NCI-H510A treated with DMSO at 0.1 percent for 48 hours (cell line): ENCODE data around the gene TMEM190.
"Not testable (repeated sequence)": the region's sequence is repeated elsewhere in the genome, so short reads cannot be mapped to it uniquely, and the experiment has no call there.

ENCODE experiments used
- DNase-seq: peaks from one replicate; lab custom pipeline; 2025; lab: John Stamatoyannopoulos, UW

Gene TMEM190

DNA sequence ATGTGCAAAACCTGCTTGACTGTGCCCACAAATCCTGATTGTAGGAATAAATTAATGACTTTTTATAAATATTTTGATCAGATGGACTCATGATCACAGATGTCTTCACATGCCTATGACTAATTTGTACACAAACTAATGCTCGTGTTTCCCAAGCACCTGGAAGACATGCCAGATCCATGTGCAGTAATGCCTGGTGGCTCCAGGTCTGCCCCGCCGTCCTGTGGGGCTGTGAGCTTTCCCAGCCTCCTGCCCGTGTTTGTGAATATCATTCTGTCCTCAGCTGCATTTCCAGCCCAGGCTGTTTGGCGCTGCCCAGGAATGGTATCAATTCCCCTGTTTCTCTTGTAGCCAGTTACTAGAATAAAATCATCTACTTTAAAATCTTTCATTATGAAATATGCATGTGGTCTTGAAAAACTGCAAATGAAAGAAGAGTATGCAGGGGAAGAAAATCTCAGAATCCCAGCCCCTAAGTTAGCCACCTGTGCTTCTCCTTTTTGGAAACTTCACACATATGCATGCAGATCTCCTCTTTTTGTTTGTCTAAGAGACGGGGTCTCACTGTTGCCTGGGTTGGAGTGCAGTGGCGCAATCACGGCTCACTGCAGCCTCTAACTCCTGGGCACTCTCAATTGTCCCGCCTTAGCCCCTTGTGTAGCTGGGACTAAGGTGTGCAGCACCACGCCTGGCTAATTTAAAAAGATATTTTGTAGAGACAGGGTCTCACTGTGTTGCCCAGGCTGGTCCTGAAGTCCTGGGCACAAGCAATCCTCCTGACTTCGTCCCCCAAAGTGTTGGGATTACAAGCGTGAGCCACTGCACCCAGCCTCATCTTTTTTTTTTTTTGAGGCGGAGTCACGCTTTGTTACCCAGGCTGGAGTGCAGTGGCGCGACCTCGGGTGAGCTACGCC, 15.3 kb downstream of the TMEM190 start:
- no peak for DNase-seq

DNA sequence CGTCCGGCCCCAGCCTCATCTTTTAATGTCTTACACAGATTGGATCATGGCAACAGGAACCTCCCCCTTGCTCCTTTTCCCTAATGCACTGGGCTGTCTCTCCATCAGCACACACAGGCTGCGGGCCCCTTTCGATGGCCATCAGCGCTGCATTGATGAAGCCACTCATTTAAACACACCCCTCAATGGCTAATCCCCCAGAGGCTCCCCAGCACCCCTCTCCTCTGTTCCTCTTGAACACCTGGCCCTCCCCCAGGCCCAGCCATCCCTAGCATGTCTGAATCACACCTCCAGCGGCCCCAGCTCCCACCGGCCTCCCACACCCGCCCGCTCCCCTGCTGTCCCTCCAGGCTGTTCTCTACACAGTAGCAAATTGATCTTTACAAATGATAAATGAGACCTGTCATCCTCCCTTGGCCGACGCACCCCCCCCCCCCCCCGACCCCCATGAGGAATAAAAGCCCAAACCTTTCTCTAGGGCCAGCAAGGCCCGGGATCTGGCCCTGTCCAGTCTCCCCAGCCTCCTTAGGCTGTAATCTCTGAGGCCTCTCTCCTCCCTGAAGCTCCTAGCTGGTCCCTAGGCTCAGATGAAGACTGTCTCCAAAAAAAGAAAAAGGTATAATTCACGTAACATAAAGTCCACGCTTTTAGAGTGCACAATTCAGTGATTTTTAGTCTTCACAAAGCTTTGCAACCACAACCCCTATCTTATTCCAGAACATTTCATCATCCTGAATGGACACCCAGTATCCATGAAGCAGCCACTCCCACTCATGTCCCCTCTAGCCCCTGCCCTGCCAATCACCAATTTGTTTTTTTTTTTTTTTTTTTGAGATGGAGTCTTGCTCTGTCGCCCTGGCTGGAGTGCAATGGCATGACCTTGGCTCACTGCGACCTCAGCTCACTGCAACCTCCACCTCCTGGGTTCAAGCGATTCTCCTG, 16.5 kb downstream of the TMEM190 start:
- no peak for DNase-seq

DNA sequence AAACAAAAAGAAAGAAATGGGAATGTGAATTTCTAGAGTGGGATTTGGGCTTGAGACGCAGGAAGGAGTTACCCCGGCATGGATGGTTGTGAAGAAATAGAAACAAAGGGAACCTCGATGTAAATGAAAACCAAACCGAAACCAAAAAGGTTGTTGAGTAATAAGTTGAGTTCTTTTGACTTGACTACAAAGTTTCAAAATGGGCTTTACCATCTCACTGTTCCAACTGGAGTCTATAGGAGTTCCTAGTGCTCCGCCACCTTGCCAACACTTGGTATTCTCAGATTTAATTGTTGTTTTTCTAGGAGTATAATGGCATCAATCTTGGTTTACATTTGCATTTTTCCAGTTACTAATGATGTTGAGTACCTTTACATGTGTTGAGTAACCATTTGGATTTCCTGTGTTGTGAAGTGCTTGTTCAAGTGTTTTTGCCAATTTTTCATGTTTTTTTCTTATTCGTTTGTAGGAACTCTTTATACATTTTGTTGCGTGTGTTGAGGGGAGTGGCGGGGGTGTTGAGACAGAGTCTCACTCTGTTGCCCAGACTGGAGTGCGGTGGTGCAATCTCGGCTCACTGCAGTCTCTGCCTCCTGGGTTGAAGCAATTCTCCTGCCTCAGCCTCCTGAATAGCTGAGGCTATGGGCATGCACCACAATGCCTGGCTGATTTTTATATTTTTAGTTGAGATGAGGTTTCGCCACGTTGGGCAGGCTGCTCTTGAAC, 21.7 kb downstream of the TMEM190 start:
- DNase-seq: no peak

DNA sequence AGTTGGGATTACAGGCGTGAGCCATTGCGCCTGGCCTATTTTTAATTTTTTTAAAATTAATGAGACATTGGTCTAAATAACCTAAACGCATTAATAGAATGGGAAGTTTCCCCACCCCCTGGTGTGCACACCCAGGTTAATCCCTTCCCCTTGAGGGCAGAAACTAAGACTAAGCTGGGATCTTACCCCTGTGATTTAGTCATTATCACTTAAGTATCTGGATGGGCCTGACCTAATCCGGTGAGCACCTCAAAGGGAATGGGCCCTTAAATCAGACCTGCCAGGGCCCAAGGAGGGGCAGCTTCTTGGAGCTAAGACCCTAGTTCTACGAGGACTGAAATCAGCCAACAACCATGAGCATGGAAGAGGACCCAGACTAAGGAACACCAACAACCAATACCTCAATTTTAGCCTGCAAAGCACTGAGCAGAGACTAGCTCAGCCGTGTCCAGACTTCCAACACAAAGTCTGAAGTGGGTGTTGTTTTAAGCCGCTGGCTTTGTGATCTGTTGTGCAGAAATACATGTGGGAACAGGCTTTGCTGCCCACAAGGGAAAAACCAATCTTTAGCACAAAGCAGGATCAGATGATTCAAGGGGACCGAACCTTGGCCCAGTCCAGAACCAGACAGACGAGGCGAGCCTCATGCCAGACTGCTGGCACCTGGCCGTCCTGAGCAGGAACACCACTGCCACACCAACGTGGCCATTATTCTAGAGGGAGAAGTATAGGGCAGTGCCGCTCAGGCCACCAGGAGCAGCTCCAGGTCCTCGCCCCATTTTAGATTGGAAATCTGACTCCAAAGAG, 23.9 kb downstream of the TMEM190 start:
- no peak for DNase-seq

DNA sequence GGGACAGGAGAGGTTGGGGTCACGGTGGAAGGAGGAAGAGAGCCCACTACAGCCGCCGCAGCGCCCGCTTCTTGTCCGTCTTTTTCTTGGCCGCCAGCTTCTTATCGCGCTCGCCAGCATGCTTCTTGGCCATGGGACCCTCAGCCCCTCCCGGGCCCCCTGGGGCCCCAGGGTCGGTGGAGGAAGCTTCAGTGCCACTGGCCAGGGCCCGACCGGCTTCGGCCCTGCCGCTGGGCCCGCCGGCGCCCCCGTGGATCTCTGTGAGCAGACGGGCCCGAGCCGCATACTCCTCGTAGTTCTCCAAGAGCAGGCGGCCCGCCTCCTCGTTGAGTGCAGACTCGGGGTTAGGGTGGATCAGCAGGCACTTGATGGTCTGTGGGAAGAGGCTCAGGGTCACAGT, 24.8 kb downstream of the TMEM190 start:
- DNase-seq: not testable (repeated sequence)

DNA sequence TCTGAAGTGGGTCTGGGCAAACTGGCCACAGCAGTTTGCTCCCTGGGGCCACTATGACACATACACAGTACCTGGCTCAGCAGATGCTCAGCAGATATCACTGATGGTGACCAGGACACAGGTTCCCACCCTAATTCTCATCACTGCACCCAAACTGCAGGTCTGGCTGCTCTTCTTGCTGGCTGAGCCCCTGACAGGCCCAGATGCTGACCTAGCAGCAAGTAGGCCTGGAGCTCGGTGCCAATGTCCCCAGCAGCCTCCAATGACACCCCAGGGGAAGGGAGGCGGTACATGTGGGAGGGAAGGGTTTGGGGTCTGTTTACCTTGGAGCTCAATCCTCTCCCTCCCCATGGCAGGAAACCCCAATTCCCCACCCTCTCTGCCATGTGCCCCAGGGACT, 25.9 kb downstream of the TMEM190 start:
- no peak for DNase-seq

DNA sequence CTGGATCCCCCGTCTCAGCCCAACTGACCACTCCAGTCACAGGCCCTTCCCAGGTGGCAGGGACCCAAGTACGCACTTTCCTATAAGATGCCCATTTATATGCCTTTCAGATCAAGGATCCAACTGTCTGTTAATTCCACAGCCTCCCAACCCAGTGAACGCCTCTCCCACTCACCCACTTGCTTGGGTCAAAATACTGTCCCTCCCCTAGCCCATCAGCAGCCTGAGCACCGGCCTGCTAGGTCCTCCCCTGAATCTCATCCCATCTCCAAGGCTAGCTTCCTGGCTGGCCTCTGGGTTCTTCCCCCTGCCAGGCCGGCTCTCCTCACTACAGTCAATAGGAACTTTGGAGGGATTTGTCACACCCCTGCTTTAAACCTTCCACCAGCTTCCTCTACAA, 29.0 kb downstream of the TMEM190 start:
- no peak for DNase-seq

DNA sequence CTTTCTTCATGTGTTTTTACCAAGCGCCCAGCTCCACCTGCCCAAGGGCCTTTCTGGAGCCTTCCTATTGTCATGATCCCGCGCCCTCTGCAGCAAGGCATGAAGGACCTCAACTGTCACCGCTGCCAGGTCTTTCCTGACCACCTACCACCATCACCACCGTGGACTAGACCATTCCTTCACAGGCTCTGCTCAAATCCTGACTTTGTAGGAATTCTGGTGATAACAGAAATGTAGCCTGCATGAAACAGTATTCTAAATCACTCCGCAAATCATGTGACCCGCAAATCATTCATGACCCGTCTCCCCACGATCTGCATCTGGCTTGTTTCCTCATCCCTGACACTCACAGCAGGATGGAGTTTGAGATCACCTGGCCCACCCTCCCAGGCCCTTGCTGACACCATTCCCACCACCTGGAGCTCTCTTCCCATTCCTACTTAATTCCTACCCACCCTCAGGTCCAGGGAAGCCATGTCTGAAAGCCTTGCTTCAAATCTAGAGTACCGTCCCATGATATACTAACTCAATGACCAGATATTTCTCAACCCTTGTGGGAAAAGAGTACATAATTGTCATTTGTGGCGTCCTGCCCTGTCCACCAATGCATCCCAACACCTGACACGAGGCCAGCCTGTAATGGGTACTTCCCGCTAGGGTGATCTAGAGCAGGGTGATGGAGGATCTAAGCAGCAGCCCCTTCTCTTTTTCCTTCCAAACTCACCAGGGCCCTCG, 29.6 kb downstream of the TMEM190 start:
- DNase-seq: no peak

DNA sequence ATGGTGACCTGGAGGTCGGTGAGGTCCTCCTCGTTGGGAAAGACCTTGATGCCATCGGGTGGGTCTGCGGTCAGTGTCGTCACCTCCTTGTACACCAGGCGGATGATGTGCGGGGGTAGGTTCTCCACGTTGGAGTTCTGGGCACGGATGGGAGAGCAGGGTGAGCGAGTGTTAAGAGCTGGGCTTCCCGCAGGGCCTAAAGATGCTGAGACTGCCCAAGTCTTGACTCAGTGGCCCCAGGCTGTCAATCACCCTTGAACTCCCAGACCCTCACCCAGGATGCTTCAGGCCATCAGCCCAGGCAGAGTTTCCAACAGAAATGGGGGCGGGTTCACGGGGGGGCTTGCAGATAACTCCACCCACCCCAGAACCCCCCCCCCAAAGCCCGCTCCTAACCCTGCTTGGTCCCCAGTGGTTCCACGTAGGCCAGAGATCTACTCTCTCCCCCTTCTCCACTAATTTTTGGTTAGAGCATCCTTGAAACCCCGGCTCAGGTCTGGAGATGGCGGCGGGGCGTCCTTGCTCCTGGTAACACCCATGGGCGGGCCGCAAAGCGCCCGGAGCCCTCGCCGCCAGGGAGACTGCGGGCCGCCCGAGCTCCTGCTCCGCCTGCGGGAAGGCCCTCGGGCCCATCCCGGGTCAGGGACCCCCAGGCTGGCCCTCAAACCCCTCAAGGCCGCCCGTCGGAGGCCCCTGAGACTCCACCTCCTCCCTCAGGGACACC, 30.4 kb downstream of the TMEM190 start:
- DNase-seq: no peak

DNA sequence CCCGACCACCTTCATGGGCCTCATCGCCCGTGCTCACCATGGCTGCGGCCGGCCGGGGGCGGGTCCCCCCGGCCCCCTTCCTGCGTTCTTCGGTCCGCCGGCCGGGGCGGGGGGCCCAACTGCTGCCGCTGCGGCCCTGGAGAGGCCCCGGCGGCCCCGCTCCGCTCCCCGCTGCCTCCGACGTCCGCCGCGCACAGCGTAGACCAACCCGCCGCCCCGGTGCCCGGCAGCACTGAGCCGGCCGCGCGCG, 30.8 kb downstream of the TMEM190 start, which contains the start of gene UBE2S:
Gene UBE2S (minus strand): TSS at position 239 of the 250 bp plus-strand sequence. CDS start 199 bp downstream, at position 40.
- not testable (repeated sequence) for DNase-seq

DNA sequence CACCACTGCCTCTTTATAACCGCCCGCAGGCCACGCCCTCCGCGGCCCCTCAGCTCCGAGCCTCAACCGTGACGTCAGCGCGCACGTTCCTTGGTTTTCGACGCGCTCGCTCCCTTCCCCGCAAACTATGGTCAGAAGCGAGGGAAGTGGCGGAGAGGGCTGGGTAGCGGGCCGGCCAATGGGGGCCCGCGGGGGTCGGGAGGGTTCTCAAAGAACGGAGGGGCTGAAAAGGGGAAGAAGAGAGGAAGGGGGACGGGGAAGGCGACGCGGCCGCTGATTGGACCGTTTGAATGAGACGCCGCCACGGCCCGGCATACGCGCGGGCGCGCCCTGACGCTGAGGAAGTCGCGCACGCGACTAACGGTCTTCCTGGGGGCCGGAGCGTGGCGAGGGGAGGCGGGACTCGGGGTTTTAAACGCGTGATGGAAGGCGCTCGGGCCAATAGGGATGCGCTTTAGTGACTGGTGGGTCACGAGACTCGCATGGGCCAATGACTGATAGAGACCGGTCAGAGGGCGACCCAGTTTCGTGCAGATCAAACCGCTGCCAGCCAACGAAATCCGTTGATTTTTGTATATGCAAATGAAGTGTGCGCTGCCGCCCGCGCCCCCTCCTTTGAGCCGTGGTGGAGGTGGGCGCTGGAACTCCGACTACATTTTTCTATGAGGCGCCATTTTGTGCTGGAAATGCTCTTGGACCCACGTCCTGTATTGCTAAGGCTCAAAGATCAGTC, 31.3 kb downstream of the TMEM190 start:
- DNase-seq: peak; percentile 98

DNA sequence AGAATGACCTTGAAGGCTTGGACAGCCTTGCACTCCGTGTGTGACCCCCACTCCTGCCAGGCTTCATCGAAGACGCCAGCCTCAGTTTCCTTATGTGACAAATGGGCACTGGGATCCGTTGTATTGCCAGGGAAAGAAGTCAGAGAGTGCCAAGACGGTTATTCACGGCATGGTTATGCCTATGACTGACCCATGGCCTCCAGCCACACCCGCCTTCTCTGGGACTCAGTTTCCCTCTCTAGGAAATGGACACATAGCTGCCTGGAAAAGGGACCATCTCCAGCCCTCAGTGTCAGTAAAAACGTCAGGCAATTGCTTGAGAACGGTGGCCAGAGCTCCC, 31.9 kb downstream of the TMEM190 start:
- no peak for DNase-seq

DNA sequence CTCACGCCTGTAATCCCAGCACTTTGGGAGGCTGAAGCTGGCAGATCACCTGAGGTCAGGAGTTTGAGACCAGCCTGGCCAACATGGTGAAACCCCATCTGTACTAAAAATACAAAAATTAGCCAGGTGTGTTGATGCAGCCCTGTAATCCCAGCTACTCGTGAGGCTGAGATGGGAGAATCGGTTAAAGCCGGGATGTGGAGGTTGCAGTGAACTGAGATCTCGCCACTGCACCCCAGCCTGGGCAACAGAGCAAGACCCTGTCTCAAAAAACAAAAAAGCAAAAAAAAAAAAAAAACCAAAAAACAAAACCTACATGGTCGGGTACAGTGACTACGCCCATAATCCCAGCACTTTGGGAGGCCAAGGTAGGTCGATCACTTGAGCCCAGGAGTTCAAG, 32.6 kb downstream of the TMEM190 start:
- DNase-seq: not testable (repeated sequence)

DNA sequence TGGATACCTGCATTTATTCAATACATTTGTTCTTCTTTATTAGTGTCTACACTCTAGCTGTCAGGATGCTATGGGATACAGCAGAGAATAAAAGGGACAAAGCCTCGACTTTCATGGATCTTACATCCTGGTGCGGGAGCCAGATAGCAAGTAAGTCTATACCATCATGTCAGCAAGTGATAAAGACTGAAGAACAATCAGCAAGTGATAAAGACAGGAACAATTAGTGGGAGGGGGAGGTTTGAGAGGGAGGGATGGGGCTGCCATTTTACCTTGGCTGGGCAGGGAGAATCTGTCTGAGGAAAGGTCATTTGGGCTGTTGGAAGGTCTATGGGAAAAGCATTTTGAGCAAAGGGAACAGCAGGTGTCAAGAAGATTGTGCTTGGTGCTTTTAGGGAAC, 33.5 kb downstream of the TMEM190 start:
- no peak for DNase-seq

DNA sequence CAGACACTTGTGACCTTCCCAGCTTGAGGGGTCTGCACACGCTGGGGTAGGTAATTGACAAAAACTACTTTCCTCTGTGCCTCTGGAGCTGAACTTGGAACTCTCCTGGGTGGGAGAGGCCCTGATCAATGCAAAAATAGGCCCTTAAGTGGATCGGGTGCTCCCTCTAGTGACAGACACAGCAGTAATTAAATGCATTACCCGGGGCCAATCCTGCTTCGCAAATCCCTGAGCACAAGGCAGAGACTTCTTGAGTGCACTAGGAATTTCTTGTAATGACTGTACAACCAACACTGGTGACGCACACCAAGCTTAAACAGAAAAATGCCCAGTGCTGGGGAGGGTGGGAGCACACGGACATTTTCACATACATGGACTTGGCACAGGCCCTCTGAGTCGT, 41.6 kb downstream of the TMEM190 start:
- DNase-seq: peak; percentile 44

DNA sequence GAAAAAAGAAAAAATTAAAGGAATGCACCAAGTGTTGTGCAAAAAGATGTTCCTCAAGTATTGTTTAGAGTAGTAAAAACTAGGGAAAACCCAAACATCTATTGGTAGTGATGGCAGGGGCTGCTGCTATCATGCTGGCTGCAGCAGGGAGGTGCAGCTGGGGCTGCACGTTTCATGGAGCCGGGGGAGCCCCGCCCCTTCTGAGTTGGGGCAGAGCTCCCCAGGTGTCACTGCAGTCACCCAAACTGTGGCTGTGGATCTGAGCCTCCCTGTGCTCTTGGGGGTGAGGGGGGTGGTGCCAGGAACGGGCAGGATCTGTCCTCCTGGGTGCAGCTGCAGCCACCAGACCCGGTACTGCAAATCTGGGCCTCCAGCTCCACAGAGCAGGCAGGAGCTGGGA, 42.5 kb downstream of the TMEM190 start:
- DNase-seq: no peak

DNA sequence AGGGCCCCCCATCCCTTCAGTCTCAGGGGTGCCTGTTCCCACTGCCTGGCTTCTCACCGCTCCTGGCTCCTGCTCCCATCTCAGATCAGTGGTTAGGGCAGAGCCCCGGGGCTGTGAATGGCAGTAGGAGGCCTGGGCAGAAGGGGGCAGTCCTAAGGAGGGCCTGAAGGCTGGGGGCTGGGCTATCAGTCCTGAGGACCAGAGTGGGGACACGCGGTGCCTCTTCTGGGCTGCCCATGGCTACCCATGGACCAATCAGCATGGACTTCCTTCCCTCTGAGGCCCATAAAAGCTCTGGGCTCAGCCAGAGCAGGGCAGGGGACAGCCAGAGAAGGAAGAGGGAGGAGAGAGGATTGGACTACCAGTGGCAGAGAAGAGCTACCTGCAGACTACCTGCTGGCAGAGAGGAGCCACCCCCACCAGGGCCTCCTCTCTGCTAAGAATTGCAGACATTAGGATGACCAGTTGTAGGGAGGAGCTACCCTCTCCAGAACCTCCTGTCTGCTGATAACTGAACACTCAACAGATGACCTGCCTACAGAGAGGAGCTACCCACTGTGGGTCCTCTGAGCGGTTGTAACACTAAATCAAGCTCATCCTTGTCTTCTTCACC, 43.1 kb downstream of the TMEM190 start:
- DNase-seq: no peak

DNA sequence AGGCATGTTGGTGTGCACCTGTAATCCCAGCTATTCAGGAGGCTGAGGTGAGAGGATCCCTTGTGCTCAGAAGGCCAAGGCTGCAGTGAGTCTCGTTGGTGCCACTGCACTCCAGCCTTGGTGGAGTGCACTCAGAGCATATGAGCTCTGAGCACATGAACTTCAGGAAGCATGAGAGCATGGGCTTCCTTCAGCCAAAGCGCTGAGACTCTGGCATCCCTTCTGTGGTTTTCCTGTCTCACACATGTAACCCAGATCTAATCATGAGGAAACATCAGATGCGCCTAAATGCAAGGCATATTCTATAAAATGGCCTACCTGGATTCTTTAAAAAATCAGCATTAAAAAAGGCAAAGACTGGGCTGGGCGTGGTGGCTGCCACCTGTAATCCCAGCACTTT, 44.7 kb downstream of the TMEM190 start:
- not testable (repeated sequence) for DNase-seq
